ENCODE data around the gene ARID1B.

DNA sequence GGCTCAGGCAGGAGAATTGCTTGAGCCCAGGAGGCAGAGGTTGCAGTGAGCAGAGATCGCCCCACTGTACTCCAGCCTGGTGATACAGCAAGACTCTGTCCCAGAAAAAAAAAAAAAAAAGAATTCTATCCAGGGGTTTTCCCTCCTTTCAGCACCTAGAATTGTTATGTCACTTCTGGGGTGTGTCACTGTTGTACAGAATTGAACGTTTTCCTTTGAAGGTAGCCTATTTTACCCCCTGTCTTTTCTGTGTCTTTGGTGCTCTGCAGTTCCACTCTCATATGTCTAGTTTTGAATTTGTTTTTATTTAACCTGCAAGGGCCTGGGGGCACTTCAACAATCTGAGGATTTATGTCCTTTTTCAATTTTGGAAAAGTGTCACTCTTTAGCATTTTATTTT, 19.3 kb upstream of the ARID1B start:
- TF ChIP-seq, protein P1, sequence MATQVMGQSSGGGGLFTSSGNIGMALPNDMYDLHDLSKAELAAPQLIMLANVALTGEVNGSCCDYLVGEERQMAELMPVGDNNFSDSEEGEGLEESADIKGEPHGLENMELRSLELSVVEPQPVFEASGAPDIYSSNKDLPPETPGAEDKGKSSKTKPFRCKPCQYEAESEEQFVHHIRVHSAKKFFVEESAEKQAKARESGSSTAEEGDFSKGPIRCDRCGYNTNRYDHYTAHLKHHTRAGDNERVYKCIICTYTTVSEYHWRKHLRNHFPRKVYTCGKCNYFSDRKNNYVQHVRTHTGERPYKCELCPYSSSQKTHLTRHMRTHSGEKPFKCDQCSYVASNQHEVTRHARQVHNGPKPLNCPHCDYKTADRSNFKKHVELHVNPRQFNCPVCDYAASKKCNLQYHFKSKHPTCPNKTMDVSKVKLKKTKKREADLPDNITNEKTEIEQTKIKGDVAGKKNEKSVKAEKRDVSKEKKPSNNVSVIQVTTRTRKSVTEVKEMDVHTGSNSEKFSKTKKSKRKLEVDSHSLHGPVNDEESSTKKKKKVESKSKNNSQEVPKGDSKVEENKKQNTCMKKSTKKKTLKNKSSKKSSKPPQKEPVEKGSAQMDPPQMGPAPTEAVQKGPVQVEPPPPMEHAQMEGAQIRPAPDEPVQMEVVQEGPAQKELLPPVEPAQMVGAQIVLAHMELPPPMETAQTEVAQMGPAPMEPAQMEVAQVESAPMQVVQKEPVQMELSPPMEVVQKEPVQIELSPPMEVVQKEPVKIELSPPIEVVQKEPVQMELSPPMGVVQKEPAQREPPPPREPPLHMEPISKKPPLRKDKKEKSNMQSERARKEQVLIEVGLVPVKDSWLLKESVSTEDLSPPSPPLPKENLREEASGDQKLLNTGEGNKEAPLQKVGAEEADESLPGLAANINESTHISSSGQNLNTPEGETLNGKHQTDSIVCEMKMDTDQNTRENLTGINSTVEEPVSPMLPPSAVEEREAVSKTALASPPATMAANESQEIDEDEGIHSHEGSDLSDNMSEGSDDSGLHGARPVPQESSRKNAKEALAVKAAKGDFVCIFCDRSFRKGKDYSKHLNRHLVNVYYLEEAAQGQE (IDR thresholded peaks at IDR 0.05; ENCODE audit: insufficient read depth in 1 of 2, low read depth in 2 of 2, low read length in 2 of 2), result no peak
- TF ChIP-seq FOXP2 (optimal IDR thresholded peaks at IDR 0.05; ENCODE audit: borderline replicate concordance, extremely low read depth, extremely low read length, insufficient read depth) (no peak), POLR2AphosphoS5 (IDR thresholded peaks at IDR 0.05; ENCODE audit: low read depth, low read length) (no peak), SIN3A (IDR thresholded peaks at IDR 0.05; ENCODE audit: borderline replicate concordance, insufficient read depth, low read length) (no peak)
